ENCODE results near the gene MID1.

GRCh38 chrX:10444204-10444603, 176.2 kb downstream of the MID1 start:
- TF ChIP-seq POLR2A (IDR thresholded peaks at IDR 0.05; ENCODE audit: low read depth, low read length) (no peak), POLR2AphosphoS5 (IDR thresholded peaks at IDR 0.05; ENCODE audit: low read depth, low read length) (no peak), TAF1 (IDR thresholded peaks at IDR 0.05; ENCODE audit: low read depth, low read length) (no peak), POU2F2 (IDR thresholded peaks at IDR 0.05; ENCODE audit: low read depth, low read length) (no peak)
